IPS DF 19.7 (cell line): Measurements from ENCODE around the gene ITPR2.
"Not testable (repeated sequence)": the region's sequence is repeated elsewhere in the genome, so short reads cannot be mapped to it uniquely, and the experiment has no call there.

Source experiments
- DNase-seq: peaks from one replicate; pipeline ENCODE4 v3.0.0-alpha.2; 2013; ENCODE audit warnings: low read depth, low spot score

ITPR2 gene

DNA sequence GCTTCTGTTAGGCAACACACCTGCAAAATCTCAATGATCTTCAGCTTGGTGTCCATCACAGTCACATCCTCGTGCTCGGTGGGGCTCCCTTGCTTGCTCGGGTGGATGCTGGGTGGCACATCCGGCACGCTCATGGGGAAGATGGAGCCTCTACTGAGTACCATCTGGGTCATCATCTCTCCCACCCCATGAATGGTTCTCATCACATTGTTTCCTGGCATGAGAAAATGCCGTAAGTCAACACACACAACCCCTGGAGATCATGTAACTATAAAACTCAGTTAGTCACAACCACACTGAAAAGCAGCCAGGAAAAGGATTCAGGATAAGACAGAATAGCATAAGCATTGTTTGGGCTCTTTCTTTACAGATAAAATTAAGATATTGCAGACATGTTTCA lies 201.1 kb downstream of the ITPR2 start:
- DNase-seq: no peak

DNA sequence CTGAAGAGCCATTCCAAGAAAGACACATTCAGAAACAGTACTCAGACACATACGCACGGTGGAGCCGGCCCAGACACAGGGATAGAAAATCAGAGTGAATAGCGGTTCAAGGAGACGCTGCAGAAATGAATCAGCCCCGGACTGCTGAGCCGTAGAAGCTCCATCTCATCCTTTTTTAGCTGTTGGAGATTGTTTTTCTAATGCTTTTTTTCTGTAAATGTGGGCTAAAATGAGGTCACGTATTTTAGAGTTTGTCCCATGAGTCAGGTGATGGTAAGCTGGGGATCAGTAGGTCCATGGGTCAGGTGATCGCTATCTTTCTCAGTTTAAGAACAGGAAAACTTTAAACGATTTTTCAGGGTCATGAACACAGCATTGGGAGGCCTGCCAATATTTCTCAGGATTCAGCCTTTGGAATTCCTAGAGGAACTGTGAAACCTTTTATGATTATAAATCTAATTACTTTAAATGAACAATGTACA lies 202.4 kb downstream of the ITPR2 start:
- no peak for DNase-seq

GRCh38 chr12:26629864-26630263 lies 203.1 kb downstream of the ITPR2 start:
- DNase-seq: no peak

DNA sequence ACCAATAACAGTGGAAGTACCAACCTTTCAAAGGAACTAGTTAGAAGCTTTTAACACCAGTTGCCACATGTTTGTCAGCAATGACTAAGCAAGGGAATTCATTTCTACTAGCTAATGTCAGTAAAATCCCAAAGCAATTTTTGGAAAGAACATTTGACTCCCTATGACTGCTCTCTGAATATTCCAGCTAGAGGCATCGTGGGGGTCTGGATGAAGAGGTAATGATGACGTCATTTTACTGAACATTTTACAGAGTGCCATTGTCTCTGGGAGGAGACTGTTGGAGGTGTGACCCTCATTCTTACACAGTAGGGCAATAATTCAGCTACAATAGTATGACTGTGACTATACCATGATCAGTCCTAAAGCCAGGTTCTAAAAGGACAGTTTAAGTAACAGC lies 204.8 kb downstream of the ITPR2 start:
- no peak for DNase-seq

DNA sequence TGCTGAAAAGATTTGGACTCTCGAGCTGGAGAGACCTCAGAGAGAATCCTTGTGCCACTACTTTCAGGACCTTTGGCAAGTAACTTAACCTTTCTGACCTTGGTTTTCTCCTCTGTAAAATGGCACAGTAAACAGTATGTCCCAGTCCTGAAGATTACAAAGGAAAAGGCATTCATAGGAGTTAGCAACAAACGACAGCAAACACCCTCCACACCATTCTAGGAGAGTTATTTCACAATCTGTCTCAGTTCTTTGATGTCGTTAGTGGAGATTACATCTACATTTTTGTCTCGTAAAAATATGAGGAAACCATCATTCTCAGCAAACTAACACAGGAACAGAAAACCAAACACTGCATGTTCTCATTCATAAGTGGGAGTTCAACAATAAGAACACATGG lies 205.7 kb downstream of the ITPR2 start:
- DNase-seq: no peak

- no peak for DNase-seq
Measured at GRCh38 chr12:26623136-26623535, 209.9 kb downstream of the ITPR2 start.

DNA sequence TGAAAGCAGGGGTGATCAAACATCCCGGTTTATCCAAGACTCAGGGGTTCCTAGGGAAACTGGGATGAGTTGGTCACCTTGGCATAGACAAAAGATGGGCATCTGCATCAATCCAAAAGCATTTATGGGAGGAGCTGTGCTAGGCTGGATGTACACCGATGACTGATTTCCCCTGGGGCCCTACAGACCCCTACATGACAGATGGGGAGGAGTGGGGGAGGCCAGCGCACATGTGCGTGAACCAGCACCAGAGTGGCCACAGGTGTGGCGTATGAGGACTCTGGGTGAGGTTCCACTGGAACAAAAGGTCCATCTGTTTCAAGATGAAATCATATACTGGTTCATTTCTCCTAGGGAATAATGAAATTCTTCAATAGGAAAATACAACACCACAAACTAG lies 210.4 kb downstream of the ITPR2 start:
- no peak for DNase-seq

- no peak for DNase-seq
Measured at GRCh38 chr12:26621932-26622331, 211.1 kb downstream of the ITPR2 start.

DNA sequence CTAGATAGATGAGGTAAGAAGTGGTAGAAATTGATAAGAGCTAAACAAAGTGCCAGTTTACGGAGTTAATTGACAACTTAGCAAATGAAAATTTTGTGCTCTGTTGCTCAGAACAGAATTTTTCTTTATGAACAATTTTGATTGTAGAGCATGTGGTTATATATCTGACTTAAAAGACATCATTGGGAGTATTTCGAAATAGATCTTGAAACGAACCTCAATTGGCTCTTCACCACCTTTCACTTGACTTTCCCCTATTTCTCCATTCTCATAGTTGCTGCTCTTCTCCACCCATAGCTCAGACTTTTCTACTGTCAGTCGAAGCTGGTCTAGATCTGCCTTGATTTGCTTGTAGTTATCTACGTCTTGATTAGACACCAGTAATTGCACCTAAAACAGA lies 212.1 kb downstream of the ITPR2 start:
- DNase-seq: no peak

- DNase-seq: no peak
Measured at GRCh38 chr12:26617513-26617912, 215.5 kb downstream of the ITPR2 start.

GRCh38 chr12:26614011-26614616 lies 218.9 kb downstream of the ITPR2 start:
- no peak for DNase-seq

DNA sequence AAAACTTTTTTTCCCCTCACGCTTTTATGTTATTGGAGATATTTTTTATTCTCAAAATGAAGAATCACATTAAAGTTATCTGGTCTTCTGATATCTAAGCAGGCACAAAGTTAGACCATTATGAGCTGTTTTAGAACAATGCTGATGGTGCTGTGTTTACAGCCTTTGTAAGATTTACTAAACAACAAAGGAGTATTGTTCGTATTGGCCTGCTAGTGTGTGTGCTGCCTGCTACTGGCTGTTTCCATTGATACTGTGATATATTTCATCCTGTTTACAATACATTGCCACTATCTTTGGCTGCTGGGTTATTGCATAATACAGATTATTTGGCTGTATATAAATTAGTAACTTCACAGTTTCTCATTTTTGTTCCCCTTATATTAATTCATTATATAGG lies 220.8 kb downstream of the ITPR2 start:
- DNase-seq: no peak

- DNase-seq: no peak
Measured at GRCh38 chr12:26611598-26611997, 221.4 kb downstream of the ITPR2 start.

GRCh38 chr12:26610774-26611173 lies 222.2 kb downstream of the ITPR2 start:
- no peak for DNase-seq

GRCh38 chr12:26609986-26610385 lies 223.0 kb downstream of the ITPR2 start:
- no peak for DNase-seq

- DNase-seq: no peak
Measured at GRCh38 chr12:26608706-26609105, 224.3 kb downstream of the ITPR2 start.

DNA sequence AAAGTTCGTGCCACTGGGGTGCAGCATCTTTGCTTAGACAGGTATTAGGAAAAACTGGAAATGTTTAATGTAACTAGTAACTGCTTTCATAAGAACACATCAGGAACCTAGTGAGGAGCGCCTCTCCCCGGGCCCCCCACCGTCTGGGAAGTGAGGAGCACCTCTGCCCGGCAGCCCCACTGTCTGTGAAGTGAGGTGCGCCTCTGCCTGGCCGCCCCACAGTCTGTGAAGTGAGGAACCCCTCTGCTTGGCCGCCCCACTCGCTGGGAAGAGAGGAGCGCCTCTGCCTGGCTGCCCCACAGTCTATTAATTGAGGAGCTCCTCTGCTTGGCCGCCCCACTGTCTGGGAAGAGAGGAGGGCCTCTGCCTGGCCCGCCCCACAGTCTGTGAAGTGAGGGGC lies 224.7 kb downstream of the ITPR2 start:
- DNase-seq: no peak

DNA sequence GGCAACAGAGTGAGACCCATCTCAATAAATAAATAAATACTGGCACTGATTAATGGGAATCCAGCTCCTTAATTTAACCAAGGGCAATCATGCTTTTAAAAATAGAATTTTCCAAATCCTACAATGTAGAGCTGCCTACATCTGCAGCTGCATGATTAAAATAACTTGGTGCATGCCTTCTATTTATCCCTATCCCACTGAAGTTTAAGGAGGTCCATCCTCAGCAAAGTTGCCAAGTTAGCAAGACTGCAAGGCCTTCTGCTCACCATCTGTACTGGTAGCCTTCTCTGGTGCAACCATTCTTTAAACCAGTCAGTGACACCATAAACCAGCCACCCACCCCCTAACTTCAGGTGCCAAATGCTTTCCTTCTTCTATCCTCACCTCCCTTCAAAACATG lies 226.1 kb downstream of the ITPR2 start:
- no peak for DNase-seq

DNA sequence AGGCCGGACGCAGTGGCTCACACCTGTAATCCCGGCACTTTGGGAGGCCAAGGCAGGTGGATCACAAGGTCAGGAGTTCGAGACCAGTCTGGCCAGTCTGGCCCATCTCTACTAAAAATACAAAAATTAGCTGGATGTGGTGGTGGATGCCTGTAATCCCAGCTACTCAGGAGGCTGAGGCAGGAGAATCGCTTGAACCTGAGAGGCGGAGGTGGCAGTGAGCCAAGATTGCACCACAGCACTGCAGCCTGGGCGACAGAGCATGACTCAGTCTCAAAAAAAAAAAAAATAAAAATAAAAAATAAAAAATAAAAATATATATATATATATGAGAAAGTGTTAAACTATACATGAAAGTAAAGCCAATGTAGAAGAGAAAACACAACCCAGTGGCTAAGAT lies 228.2 kb downstream of the ITPR2 start:
- DNase-seq: not testable (repeated sequence)

GRCh38 chr12:26599096-26599695 lies 233.8 kb downstream of the ITPR2 start:
- no peak for DNase-seq

- no peak for DNase-seq
Measured at GRCh38 chr12:26595806-26596205, 237.2 kb downstream of the ITPR2 start.

DNA sequence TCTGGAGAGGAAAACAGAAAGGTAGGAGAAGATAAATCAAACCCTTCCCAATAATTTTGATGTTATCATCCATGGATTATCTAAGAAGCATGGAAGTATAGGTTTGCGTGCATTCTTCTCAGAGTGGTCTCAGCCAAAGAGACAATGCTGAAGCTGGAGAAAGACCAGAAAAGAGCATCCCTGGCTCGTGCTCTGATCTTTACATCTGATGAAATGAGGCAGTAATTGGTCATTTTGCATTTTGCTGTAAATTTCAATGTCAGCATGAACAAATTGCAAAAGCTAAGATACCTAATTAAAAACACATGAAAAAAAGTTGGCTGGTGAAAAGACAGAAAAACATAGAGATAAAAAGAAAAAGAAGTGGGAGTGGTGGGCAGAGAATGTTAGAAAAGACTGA lies 252.4 kb downstream of the ITPR2 start:
- DNase-seq: no peak

DNA sequence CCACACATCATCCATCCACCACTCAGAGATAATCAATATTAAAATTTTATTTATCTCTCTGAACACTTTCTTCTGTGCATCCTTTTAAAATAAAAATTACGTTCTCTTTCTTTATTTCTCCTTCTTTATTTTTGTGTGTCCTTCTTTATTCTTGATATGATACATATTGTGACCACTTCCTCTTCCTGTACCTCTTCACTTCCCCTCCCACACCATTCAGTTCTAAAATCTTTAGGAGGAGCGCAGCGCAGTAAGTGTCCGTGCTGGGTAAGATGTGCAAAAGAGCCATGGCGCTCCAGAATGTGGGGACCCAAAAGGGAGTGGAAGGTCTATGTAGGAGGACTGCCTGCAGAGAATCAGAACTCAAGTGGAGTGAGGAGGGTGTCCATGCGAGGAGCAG lies 256.7 kb downstream of the ITPR2 start:
- no peak for DNase-seq
